Putamen (tissue), 1 donor: ENCODE data around the gene TMED3.
A peak's percentile ranks its signal among the peaks of the same experiment; 100 is the strongest.
"Not testable (repeated sequence)": the region's sequence is repeated elsewhere in the genome, so short reads cannot be mapped to it uniquely, and the experiment has no call there.

Experiments
- DNase-seq: peaks from one replicate; pipeline ENCODE4 v3.0.0-alpha.2; 2016; ENCODE audit warnings: low spot score

TMED3 gene

GRCh38 chr15:79316864-79317263, 6.0 kb downstream of the TMED3 start:
- no peak for DNase-seq

GRCh38 chr15:79319973-79320372, 9.1 kb downstream of the TMED3 start:
- DNase-seq = not testable (repeated sequence)

- no peak for DNase-seq
Measured at GRCh38 chr15:79321876-79322275, 11.0 kb downstream of the TMED3 start.

GRCh38 chr15:79322306-79322705, 11.4 kb downstream of the TMED3 start:
- DNase-seq = no peak

GRCh38 chr15:79322945-79323344, 12.0 kb downstream of the TMED3 start:
- no peak for DNase-seq

GRCh38 chr15:79329171-79329611, 18.3 kb downstream of the TMED3 start:
- DNase-seq = no peak

- DNase-seq = no peak
Measured at GRCh38 chr15:79332824-79333510, 22.1 kb downstream of the TMED3 start.

GRCh38 chr15:79337591-79337990, 26.7 kb downstream of the TMED3 start:
- no peak for DNase-seq

- peak; percentile 3 for DNase-seq
Measured at GRCh38 chr15:79339588-79340314, 28.8 kb downstream of the TMED3 start.

- DNase-seq = no peak
Measured at GRCh38 chr15:79340315-79340602, 29.3 kb downstream of the TMED3 start.

- no peak for DNase-seq
Measured at GRCh38 chr15:79341396-79341795, 30.5 kb downstream of the TMED3 start.

- no peak for DNase-seq
Measured at GRCh38 chr15:79349525-79349924, 38.6 kb downstream of the TMED3 start.

GRCh38 chr15:79352206-79352605, 41.3 kb downstream of the TMED3 start:
- DNase-seq = no peak

- no peak for DNase-seq
Measured at GRCh38 chr15:79357566-79357965, 46.7 kb downstream of the TMED3 start.

GRCh38 chr15:79358069-79358468, 47.2 kb downstream of the TMED3 start:
- DNase-seq = no peak

GRCh38 chr15:79364571-79365240, 53.8 kb downstream of the TMED3 start:
- DNase-seq = no peak

- DNase-seq = no peak
Measured at GRCh38 chr15:79365765-79366164, 54.9 kb downstream of the TMED3 start.

- no peak for DNase-seq
Measured at GRCh38 chr15:79366691-79367090, 55.8 kb downstream of the TMED3 start.

- no peak for DNase-seq
Measured at GRCh38 chr15:79370716-79371115, 59.8 kb downstream of the TMED3 start.

- DNase-seq = no peak
Measured at GRCh38 chr15:79371591-79371990, 60.7 kb downstream of the TMED3 start.

GRCh38 chr15:79372428-79372827, 61.5 kb downstream of the TMED3 start:
- DNase-seq = no peak
